ENCODE results near the gene COLQ. TPM values are rescaled to one million over a fixed set of nuclear protein-coding genes. Genes with fewer than 3 reads are reported as not detected.

Gene COLQ
- total RNA-seq, 4 donors from 2014 or later: 0.10 to 3.3 (median 1.8) TPM

DNA sequence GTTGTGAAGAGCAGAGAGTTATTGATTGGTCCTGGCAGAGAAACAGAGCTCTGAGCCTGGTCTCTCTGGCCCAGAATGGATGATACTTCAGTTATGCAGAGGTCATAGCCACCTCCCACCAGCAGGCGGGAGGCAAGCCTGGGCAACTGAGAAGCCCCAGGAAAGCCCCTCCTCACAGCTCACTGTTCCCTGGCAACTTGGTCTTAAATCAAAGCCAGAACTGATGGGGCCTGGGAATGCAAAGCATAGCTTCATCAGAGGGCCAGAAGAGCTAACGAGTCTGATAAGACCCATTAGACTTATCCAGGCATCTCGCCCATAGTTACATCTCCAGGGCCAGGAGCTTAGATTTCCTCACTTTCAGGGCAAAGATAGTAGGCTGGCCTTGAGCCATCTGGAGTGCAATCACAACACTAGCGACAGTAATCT is 5.5 kb upstream of the COLQ start:
- intact Hi-C loops (cut with DNase I; ENCODE audit: low total_unique reads): no loop called here
- DNase-seq (ENCODE audit: low spot score in 2 of 2): peak in 1 of 2 donors; percentile 72
- no peak for TF ChIP-seq POLR2A (IDR thresholded peaks at IDR 0.05)
- TF ChIP-seq, protein P1, sequence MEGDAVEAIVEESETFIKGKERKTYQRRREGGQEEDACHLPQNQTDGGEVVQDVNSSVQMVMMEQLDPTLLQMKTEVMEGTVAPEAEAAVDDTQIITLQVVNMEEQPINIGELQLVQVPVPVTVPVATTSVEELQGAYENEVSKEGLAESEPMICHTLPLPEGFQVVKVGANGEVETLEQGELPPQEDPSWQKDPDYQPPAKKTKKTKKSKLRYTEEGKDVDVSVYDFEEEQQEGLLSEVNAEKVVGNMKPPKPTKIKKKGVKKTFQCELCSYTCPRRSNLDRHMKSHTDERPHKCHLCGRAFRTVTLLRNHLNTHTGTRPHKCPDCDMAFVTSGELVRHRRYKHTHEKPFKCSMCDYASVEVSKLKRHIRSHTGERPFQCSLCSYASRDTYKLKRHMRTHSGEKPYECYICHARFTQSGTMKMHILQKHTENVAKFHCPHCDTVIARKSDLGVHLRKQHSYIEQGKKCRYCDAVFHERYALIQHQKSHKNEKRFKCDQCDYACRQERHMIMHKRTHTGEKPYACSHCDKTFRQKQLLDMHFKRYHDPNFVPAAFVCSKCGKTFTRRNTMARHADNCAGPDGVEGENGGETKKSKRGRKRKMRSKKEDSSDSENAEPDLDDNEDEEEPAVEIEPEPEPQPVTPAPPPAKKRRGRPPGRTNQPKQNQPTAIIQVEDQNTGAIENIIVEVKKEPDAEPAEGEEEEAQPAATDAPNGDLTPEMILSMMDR (IDR thresholded peaks at IDR 0.05): no peak
- 40 to 50% methylated on average over 3 to 4 of the region's 4 CpGs for WGBS, 2 donors
- H3K4me3 ChIP-seq (ENCODE audit: low read depth, poor library complexity, severe bottlenecking): no peak overlapping the region

DNA sequence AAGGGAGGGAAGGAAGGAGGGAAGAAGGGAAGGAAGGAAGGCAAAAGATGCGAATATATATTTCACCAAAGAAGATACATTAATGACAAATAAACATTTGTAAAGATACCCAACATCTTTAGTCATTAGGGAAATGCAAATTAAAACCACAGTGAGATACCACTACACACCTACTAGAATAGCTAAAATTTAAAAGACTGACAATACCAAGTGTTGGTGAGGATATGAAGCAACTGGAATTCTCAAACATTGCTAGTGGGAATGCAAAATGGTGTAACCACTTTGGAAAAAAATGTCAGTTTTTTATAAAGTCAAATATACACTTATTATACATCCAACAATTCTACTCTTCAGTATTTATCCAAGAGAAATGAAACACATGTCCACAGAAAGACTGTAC is 4.3 kb upstream of the COLQ start:
- intact Hi-C loops (cut with DNase I; ENCODE audit: low total_unique reads): no loop called here
- no peak for DNase-seq (ENCODE audit: low spot score in 2 of 2)
- H3K4me3 ChIP-seq (ENCODE audit: low read depth, poor library complexity, severe bottlenecking): no peak overlapping the region
- TF ChIP-seq, protein P1 (IDR thresholded peaks at IDR 0.05): no peak
- no peak for TF ChIP-seq POLR2A (IDR thresholded peaks at IDR 0.05)
- WGBS, 2 donors: 93 to 100% methylated on average over 1 of the region's 1 CpG

GRCh38 chr3:15523660-15524417 is 2.3 kb upstream of the COLQ start:
- no peak overlapping the region for H3K4me3 ChIP-seq (ENCODE audit: low read depth, poor library complexity, severe bottlenecking)
- 84 to 92% methylated on average over 6 of the region's 6 CpGs for whole genome bisulfite sequencing, 2 donors
- TF ChIP-seq, protein P1 (IDR thresholded peaks at IDR 0.05): no peak
- no peak for TF ChIP-seq POLR2A (IDR thresholded peaks at IDR 0.05)
- intact Hi-C loops (cut with DNase I; ENCODE audit: low total_unique reads): no loop called here
- peak in 1 of 2 donors; percentile 23 for DNase-seq (ENCODE audit: low spot score in 2 of 2)

DNA sequence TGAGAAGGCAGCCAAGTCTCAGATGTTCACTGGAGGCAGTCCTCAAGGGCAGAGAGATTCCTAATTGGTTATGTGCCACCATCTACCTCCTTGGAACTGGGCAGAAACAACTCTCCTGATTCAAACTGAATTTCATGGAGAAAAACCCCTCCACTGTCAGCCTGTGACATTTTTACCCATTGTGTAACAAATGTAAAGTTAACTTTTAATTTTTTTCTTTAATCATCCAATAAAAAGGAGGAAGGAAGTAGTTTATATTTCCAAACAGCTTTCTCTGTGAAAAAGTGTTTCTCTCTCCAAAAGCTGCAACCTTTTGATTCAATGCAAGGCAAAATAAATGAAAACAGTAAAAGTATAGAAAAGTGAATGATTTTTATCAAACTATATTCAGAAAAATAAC is 510 bp upstream of the COLQ start:
- TF ChIP-seq, protein P1 (IDR thresholded peaks at IDR 0.05): no peak
- TF ChIP-seq POLR2A (IDR thresholded peaks at IDR 0.05): no peak
- intact Hi-C loops (cut with DNase I; ENCODE audit: low total_unique reads): no loop called here
- no peak overlapping the region for H3K4me3 ChIP-seq (ENCODE audit: low read depth, poor library complexity, severe bottlenecking)
- no peak for DNase-seq (ENCODE audit: low spot score in 2 of 2)

- intact Hi-C loops (cut with DNase I; ENCODE audit: low total_unique reads): no loop called here
- no peak for TF ChIP-seq POLR2A (IDR thresholded peaks at IDR 0.05)
- TF ChIP-seq, protein P1 (IDR thresholded peaks at IDR 0.05): no peak
- DNase-seq (ENCODE audit: low spot score in 2 of 2): peak in 1 of 2 donors; percentile 56
- no peak overlapping the region for H3K4me3 ChIP-seq (ENCODE audit: low read depth, poor library complexity, severe bottlenecking)
- WGBS, 2 donors: 62 to 67% methylated on average over 14 of the region's 14 CpGs
Measured at GRCh38 chr3:15520804-15521572, 518 bp downstream of the COLQ start.

Data from lower leg skin (tissue), 4 donors.